H1 (cell line): ENCODE results near the gene PLCL1. TPM values are rescaled to one million over a fixed set of nuclear protein-coding genes. Genes with fewer than 3 reads are reported as not detected.

Experiments
- CTCF ChIA-PET: fragments of 300-600 bp; sonication (Branson Sonifier 250); formaldehyde crosslinking; loops from one replicate; lab custom pipeline; 2021; ENCODE audit not compliant: partially characterized antibody; lab: Charles Lee
- POLR2A ChIA-PET: fragments of 300-600 bp; sonication (Branson Sonifier 250); formaldehyde crosslinking; loops from one replicate; lab custom pipeline; 2021; ENCODE audit warnings: inconsistent platforms; ENCODE audit not compliant: partially characterized antibody; lab: Charles Lee
- DNase-seq, 2 experiments: peaks; one replicate each; pipeline versions ENCODE4 v3.0.0 to v3.0.0-alpha.2; 2010 to 2022; ENCODE audit warnings: low spot score in 2 of 2, low read depth in 1 of 2, mixed read lengths in 1 of 2
- FAIRE-seq: peaks from 2 replicates; lab custom pipeline; 2011; peaks lifted over from hg19 to GRCh38; lab: Jason Lieb, UNC
- H2AFZ ChIP-seq: 2 replicates; pipeline ENCODE4 v1.8.1; 2012; ENCODE audit warnings: low read length, inconsistent platforms
- H2AK5ac ChIP-seq: 2 replicates; pipeline ENCODE4 v1.6.1; 2013; ENCODE audit warnings: low read depth, low read length
- H2BK120ac ChIP-seq: replicated peaks from 2 replicates; pipeline ENCODE3; 2013; ENCODE audit warnings: low read depth, low read length, inconsistent platforms
- H2BK12ac ChIP-seq: 2 replicates; pipeline ENCODE4 v1.6.1; 2013; ENCODE audit warnings: low read depth, low read length
- H2BK15ac ChIP-seq: 2 replicates; pipeline ENCODE4 v1.6.1; 2013; ENCODE audit warnings: low read length
- H2BK20ac ChIP-seq: 2 replicates; pipeline ENCODE4 v1.6.1; 2013; ENCODE audit warnings: low read length
- H2BK5ac ChIP-seq: 2 replicates; pipeline ENCODE4 v1.6.1; 2013; ENCODE audit warnings: low read depth, low read length
- H3K14ac ChIP-seq: 2 replicates; pipeline ENCODE4 v1.6.1; 2013; ENCODE audit warnings: inconsistent platforms; ENCODE audit not compliant: insufficient read length
- H3K18ac ChIP-seq: 2 replicates; pipeline ENCODE4 v1.6.1; 2013; ENCODE audit warnings: low read length; ENCODE audit errors: extremely low read depth
- H3K23ac ChIP-seq: 2 replicates; pipeline ENCODE4 v1.6.1; 2013; ENCODE audit warnings: inconsistent platforms; ENCODE audit not compliant: insufficient read length
- H3K23me2 ChIP-seq: 2 replicates; pipeline ENCODE4 v1.6.1; 2013; ENCODE audit warnings: low read depth, low read length
- H3K27ac ChIP-seq: 2 replicates; pipeline ENCODE4 v1.6.1; 2011; ENCODE audit warnings: low read depth, low read length, inconsistent platforms
- H3K27me3 ChIP-seq, 4 experiments: replicated peaks in 1 of 4; 1 replicate in 1 of 4; 2 replicates in 3 of 4; pipeline versions ENCODE4 v1.6.1 to v1.8.1; 2011 to 2013; ENCODE audit warnings: low read length in 3 of 4, mild to moderate bottlenecking in 3 of 4, inconsistent platforms in 2 of 4, mixed read lengths in 2 of 4, moderate library complexity in 1 of 4; ENCODE audit not compliant: control insufficient read depth in 3 of 4, insufficient read depth in 3 of 4; ENCODE audit errors: extremely low read depth in 1 of 4
- H3K36me3 ChIP-seq, 4 experiments: 2 replicates each; pipeline versions ENCODE4 v1.6.1 to v1.8.1; 2011 to 2013; ENCODE audit warnings: mild to moderate bottlenecking in 4 of 4, low read length in 3 of 4, moderate library complexity in 2 of 4, control low read depth in 1 of 4, inconsistent platforms in 1 of 4; ENCODE audit not compliant: insufficient read depth in 4 of 4, control insufficient read depth in 2 of 4
- H3K4ac ChIP-seq: replicated peaks from 2 replicates; pipeline ENCODE3; 2013; ENCODE audit warnings: low read length, low read depth, mixed read lengths, inconsistent platforms; ENCODE audit not compliant: insufficient read length
- H3K4me1 ChIP-seq, 4 experiments: replicated peaks in 1 of 4; 1 replicate in 1 of 4; 2 replicates in 3 of 4; pipeline versions ENCODE4 v1.6.1 to v1.8.1; 2011 to 2013; ENCODE audit warnings: low read length in 3 of 4, inconsistent platforms in 2 of 4, mixed read lengths in 1 of 4; ENCODE audit not compliant: insufficient read depth in 4 of 4, control insufficient read depth in 3 of 4
- H3K4me2 ChIP-seq, 2 experiments: 2 replicates each; pipeline versions ENCODE4 v1.6.1 to v1.8.1; 2011 to 2013; ENCODE audit warnings: low read depth in 2 of 2, low read length in 2 of 2, control low read depth in 1 of 2, inconsistent platforms in 1 of 2, mild to moderate bottlenecking in 1 of 2; ENCODE audit not compliant: insufficient read depth in 1 of 2
- H3K4me3 ChIP-seq, 4 experiments: fragments of 200-600, 300-600 bp in 1 of 4; sonication (generic), shearing (Covaris generic), sonication (Bioruptor Twin) in 1 of 4; 2 replicates each; pipeline versions ENCODE4 v1.5.1 to v1.8.1; 2011 to 2016; ENCODE audit warnings: low read length in 4 of 4, low read depth in 3 of 4, control low read depth in 2 of 4, inconsistent platforms in 2 of 4, mild to moderate bottlenecking in 2 of 4, mixed read lengths in 1 of 4, moderate library complexity in 1 of 4; ENCODE audit not compliant: insufficient read depth in 2 of 4; ENCODE audit errors: extremely low read depth in 1 of 4
- H3K56ac ChIP-seq: replicated peaks from 2 replicates; pipeline ENCODE3; 2013; ENCODE audit warnings: low read depth, mild to moderate bottlenecking, mixed read lengths, low read length, inconsistent platforms; ENCODE audit not compliant: insufficient read length
- H3K79me1 ChIP-seq: 2 replicates; pipeline ENCODE4 v1.6.1; 2013; ENCODE audit warnings: low read depth, low read length, control low read depth
- H3K79me2 ChIP-seq, 2 experiments: 2 replicates each; pipeline versions ENCODE4 v1.6.1 to v1.8.1; 2012 to 2013; ENCODE audit warnings: low read length in 2 of 2, mild to moderate bottlenecking in 2 of 2, inconsistent platforms in 1 of 2; ENCODE audit not compliant: insufficient read depth in 2 of 2, control insufficient read depth in 1 of 2
- H3K9ac ChIP-seq, 4 experiments: replicated peaks in 1 of 4; 1 replicate in 1 of 4; 2 replicates in 3 of 4; pipeline versions ENCODE4 v1.6.1 to v1.8.1; 2011 to 2013; ENCODE audit warnings: low read depth in 3 of 4, low read length in 3 of 4, control low read depth in 2 of 4, mild to moderate bottlenecking in 2 of 4, moderate library complexity in 2 of 4, inconsistent platforms in 1 of 4; ENCODE audit errors: extremely low read depth in 1 of 4
- H3K9me3 ChIP-seq, 2 experiments: 2 replicates each; pipeline versions ENCODE4 v1.6.1 to v1.8.1; 2012 to 2013; ENCODE audit warnings: mild to moderate bottlenecking in 2 of 2, moderate library complexity in 2 of 2, control low read depth in 1 of 2, inconsistent platforms in 1 of 2, low read depth in 1 of 2, low read length in 1 of 2, mixed read lengths in 1 of 2; ENCODE audit not compliant: insufficient read depth in 2 of 2
- H4K20me1 ChIP-seq, 2 experiments: replicated peaks in 1 of 2; 2 replicates each; pipeline versions ENCODE3 to v1.8.1; 2011 to 2013; ENCODE audit warnings: inconsistent platforms in 2 of 2, low read length in 2 of 2, mild to moderate bottlenecking in 1 of 2; ENCODE audit not compliant: insufficient read depth in 2 of 2, control insufficient read depth in 1 of 2
- H4K5ac ChIP-seq: 2 replicates; pipeline ENCODE4 v1.6.1; 2013; ENCODE audit warnings: low read length, low read depth, mixed read lengths, inconsistent platforms; ENCODE audit not compliant: insufficient read length
- H4K8ac ChIP-seq: 2 replicates; pipeline ENCODE4 v1.8.0; 2013; ENCODE audit warnings: mild to moderate bottlenecking, moderate library complexity, low read length, inconsistent platforms; ENCODE audit not compliant: insufficient read depth; ENCODE audit errors: extremely low read depth
- H4K91ac ChIP-seq: replicated peaks from 2 replicates; pipeline ENCODE3; 2013; ENCODE audit warnings: low read length, mixed read lengths, inconsistent platforms; ENCODE audit not compliant: insufficient read length
- BACH1 ChIP-seq: IDR thresholded peaks from 2 replicates; pipeline ENCODE4 v1.6.1; 2012; ENCODE audit warnings: low read length, improper control_type of control experiment
- RFX5 ChIP-seq: IDR thresholded peaks from 2 replicates; pipeline ENCODE4 v1.6.1; 2011; ENCODE audit warnings: low read depth, low read length, improper control_type of control experiment, borderline replicate concordance
- polyA plus RNA-seq, 7 experiments: library from polyadenylated mRNA; depleted of rRNA in 3 of 7; stranded (reverse) in 5 of 7; unstranded in 2 of 7; fragments of >200 nt in 5 of 7; fragments of 200-250 nt in 2 of 7; gene quantifications; 1 replicate in 5 of 7; 2 replicates in 1 of 7; 4 replicates in 1 of 7; pipeline versions ENCODE4 v1.2.1 to v1.2.3, GENCODE V29; 2011 to 2013; ENCODE audit warnings: missing spikeins in 2 of 7, mixed read lengths in 2 of 7
- total RNA-seq: library from RNA; stranded (reverse); fragmentation: NEBNext Ultra II Directional; extraction: Animal tissue kit (Norgen Biotek cat#: 25700); gene quantifications from 2 replicates; pipeline ENCODE4 v1.2.1, GENCODE V29; 2021

The PLCL1 gene
- total and polyA plus RNA-seq, 2 of the 8 experiments (the other 6 are each of a cell fraction or from before 2014, with no cell fraction given), result not detected

DNA sequence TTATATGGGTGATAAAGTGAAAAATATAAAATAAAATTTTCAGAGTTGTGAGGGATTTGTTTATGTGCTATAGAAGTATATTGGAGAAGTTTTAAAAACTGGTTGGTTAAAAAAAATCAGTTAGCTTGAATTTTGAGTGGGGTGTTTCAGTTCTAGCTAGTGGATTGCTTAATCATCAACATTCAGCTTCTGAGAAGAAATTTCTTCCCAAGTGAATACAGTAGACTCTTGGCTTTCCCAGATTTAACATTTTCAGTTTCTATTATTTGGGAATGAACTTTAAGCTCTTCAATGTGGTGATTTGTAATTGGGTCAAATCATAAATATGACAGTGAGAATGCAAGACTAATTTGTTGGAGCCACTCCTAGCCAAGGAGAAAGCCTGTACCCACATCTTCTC lies 120.8 kb downstream of the PLCL1 start:
- Histone ChIP-seq H2BK12ac (no peak overlapping the region), H4K5ac (no peak overlapping the region), H3K36me3 (peaks cover 0 to 2% (median 0%) of the 10 kb centered on the region in 4 experiments; a peak in 1 of 8 replicates), H3K9ac (no peak overlapping the region), H3K9me3 (no peaks in the 10 kb centered on the region; a peak in 1 of 4 replicates), H3K79me2 (no peaks in the 10 kb centered on the region), H3K14ac (no peak overlapping the region), H3K4ac (no peak overlapping the region), H2BK120ac (no peak overlapping the region), H3K79me1 (no peaks in the 10 kb centered on the region), H3K4me1 (no peaks in the 10 kb centered on the region), H2BK20ac (no peak overlapping the region), H3K4me2 (no peak overlapping the region), H3K27ac (no peak overlapping the region), H3K23me2 (no peaks in the 10 kb centered on the region; the same call in 1 of the 2 replicates), H2AK5ac (no peak overlapping the region), H3K27me3 (no peaks in the 10 kb centered on the region), H2BK15ac (no peak overlapping the region), H2AFZ (no peak overlapping the region), H2BK5ac (no peak overlapping the region), H4K91ac (no peak overlapping the region), H3K23ac (no peak overlapping the region), H4K8ac (no peak overlapping the region), H4K20me1 (no peaks in the 10 kb centered on the region), H3K18ac (no peak overlapping the region), H3K56ac (no peak overlapping the region), H3K4me3 (no peak overlapping the region)
- DNase-seq, result no peak
- no peak for FAIRE-seq
- ChIA-PET CTCF (interaction anchor here (1.1 to 1.3 kb wide), 2 partner anchors 10 to 371 kb away, joined by 3 to 4 read pairs; no protein-coding TSS in a partner anchor), POLR2A (no interaction called here)
- TF ChIP-seq BACH1, result no peak
- no peak for TF ChIP-seq RFX5
